Activated T-cell treated with anti-CD3 and anti-CD28 coated beads for 1 hour (primary cell): ENCODE measurements around the gene SYNPO.

Source experiments
- DNase-seq: peaks from one replicate; pipeline ENCODE4 v3.0.0-alpha.2; 2020; ENCODE audit warnings: low read depth

Gene SYNPO

DNA sequence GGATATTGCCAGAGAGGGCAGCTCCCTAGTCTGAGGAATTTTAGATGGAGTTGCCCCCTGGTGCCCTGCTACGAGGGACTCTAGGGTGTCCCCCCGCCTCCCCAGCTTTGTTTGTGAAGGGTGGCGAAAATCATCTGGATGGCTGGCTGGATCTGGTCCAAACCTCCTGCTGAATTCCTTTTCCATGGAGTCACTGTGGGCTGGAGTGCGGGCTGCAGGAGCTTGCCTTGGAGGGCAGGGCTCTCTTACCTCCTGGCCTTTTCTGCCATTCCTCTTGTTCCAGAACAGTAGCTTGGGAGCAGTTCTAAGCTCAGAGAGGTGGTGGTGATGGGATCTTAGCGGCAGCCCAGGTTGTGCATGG is 2.1 kb downstream of the SYNPO start:
- no peak for DNase-seq

DNA sequence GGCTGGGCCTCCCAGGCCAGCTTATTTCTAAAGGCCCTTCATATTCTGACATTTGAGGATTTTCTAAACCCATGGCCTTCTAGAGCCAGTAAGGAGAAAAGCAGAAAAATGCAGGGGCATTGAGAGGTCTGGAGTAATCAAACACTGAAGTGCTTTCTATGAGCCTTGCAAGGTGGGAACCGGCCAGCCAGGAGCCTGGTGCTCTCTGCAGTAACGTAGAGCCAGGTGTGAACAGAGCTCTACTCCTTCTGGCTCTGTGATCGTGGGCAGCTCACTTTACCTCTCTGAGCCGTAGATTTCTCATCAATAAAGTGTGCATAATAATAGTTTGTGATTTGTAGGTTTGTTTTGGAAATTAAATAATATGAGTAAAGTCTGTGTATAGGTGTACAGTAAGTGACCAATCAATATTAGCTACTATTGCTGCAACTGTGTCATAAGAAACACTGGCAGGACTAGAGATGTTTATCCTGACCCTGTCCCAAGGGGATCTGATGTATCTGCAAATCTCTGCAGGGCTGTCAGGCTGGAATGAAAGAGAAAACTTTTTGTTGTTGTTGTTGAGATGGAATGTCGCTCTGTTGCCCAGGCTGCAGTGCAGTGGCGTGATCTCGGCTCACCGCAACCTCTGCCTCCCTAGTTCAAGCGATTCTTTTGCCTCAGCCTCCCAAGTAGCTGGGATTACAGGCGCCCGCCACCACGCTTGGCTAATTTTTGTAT is 2.7 kb downstream of the SYNPO start:
- DNase-seq: no peak

DNA sequence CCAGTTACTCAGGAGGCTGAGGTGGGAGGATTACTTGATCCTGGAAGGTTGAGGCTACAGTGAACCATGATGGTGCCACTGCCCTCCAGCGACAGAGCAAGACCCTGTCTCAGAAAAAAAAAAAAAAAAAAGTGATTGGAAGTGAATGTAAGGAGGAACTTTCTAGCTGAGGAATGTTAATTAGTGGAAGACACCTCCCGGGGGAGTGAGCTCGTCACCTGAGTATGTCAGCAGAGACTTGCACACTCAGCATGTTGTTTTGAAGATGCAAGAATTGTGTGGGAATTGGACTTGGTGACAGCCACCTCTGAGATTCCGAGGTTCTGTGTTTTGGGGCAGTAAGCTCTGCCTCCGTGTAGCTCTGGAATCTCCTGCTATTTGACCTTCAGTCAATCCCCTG is 3.6 kb downstream of the SYNPO start:
- DNase-seq: no peak

DNA sequence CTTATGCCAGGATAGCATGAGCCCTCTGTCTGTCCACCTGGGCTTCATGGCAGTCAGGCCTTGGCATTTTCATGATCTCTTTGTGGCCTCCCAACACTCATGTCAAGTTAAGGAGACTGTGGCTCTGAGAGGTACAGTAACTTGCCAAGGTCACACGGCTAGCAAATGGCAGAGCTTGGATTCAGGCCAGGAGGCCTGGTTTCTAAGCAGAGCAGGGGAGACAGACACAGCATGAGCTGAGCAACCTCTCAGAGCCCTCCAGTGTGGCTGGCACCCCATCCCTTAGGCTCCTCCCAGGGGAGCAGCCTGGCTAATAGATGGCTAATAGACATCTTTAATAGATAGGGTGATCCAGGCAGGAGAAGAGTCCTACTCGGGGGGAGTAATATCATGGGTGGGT is 4.1 kb downstream of the SYNPO start:
- DNase-seq: no peak

DNA sequence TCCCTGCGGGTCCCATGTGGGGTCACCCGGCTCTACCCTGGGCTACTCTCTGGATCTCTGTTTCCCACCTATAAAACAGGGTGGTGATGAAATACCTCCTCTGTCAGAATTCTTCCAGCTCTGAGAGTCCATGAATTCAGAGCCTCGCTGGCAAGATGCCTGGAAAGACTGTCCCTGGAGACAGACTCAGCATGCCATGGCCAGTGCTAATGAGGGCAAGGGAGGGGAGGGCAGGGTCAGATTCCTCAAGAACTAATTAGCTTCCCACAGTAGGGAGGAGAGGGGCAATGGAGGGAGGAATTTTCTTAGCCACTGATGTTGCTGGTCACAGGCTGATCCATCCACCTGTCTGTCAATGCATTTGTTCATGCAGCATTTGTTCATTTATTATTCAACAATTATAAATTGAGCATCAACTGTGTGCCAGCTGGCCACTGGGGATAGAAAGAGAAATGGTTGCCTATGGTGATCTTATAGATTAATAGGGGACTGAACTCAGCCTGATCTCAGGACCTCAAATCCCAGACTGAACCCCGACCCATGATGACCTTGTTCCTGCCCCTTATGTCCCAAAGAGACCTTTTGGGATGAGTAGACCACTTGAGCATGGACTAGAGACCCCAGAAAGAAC is 4.7 kb downstream of the SYNPO start:
- DNase-seq: no peak

DNA sequence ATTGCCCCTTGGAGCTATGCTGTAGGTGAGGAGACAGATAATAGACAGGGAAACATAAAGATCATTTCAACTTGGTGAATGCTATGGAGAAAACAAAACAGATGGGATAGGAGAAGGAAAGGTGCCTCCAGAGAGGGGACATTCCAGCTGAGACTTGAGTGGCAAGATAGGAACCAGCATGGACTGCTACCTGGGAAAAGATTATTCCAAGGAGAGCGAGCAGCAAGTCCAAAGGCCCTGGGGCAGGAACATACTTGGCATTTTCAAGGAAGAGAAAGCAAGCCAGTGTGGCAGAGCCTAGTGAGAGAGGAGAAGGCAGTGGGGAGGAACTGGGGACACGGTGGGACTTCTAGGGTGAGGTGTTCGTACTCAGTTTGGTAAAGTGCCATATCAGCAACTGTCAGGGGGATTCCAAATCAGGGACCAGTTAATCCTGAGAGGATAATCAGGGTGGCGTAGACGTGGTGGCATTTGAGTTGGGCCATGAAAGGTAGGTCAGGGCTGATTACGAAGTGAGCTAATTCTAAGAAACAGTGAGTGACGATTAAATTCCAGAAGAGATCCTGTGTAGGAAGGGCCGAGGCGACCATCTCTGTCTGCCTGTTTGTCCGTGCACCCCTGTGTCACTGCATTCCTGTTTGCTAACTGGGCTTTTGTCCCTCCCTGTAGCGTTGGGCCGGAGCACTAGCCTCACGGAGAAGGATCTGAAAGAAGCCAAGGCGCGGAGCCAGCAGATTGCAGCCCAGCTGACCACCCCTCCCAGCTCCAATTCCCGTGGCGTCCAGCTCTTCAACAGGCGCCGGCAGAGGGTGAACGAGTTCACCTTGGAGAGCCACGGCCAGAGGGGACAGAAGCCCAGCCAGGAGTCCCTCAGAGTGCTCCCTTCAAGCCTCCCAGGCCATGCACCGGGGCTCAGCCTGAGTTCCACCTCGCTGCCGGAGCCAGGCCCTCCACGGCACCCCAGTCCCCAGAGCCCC is 7.1 kb downstream of the SYNPO start:
- no peak for DNase-seq

DNA sequence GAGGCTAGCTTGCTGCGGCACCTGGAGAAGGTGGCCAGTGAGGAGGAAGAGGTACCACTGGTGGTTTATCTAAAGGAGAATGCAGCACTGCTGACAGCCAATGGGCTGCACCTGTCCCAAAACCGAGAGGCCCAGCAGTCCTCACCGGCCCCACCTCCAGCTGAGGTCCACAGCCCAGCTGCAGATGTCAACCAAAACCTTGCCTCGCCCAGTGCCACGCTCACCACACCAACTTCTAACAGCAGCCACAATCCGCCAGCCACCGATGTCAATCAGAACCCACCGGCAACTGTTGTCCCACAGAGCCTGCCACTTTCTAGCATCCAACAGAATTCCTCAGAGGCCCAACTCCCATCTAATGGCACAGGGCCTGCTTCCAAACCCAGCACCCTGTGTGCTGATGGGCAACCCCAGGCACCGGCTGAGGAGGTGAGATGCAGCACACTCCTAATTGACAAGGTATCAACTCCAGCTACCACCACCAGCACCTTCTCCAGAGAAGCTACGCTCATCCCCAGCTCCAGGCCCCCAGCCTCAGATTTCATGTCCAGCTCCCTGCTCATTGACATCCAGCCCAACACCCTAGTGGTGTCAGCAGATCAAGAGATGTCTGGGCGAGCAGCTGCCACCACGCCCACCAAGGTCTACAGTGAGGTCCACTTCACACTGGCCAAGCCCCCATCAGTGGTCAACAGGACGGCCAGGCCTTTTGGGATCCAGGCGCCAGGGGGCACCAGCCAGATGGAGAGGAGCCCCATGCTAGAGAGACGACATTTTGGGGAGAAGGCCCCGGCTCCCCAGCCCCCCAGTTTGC is 8.0 kb downstream of the SYNPO start:
- DNase-seq: no peak

DNA sequence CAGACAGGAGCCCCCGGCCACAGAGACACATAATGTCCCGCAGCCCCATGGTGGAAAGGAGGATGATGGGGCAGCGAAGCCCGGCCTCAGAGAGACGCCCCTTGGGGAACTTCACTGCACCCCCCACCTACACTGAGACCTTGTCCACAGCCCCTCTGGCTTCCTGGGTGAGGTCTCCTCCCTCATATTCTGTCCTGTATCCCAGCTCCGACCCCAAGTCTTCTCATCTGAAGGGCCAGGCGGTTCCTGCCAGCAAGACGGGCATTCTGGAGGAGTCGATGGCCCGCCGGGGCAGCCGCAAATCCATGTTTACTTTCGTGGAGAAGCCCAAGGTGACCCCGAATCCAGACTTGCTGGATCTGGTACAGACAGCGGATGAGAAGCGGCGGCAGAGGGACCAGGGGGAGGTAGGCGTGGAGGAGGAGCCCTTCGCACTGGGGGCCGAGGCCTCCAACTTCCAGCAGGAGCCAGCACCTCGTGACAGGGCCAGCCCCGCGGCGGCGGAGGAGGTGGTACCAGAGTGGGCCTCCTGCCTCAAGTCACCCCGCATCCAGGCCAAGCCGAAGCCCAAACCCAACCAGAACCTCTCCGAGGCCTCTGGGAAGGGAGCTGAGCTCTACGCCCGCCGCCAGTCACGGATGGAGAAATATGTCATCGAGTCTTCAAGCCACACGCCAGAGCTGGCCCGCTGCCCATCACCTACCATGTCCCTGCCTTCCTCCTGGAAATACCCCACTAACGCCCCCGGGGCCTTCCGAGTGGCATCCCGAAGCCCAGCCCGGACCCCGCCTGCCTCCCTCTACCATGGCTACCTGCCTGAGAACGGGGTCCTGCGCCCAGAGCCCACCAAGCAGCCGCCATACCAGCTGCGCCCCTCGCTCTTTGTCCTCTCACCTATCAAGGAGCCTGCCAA is 8.9 kb downstream of the SYNPO start:
- no peak for DNase-seq

DNA sequence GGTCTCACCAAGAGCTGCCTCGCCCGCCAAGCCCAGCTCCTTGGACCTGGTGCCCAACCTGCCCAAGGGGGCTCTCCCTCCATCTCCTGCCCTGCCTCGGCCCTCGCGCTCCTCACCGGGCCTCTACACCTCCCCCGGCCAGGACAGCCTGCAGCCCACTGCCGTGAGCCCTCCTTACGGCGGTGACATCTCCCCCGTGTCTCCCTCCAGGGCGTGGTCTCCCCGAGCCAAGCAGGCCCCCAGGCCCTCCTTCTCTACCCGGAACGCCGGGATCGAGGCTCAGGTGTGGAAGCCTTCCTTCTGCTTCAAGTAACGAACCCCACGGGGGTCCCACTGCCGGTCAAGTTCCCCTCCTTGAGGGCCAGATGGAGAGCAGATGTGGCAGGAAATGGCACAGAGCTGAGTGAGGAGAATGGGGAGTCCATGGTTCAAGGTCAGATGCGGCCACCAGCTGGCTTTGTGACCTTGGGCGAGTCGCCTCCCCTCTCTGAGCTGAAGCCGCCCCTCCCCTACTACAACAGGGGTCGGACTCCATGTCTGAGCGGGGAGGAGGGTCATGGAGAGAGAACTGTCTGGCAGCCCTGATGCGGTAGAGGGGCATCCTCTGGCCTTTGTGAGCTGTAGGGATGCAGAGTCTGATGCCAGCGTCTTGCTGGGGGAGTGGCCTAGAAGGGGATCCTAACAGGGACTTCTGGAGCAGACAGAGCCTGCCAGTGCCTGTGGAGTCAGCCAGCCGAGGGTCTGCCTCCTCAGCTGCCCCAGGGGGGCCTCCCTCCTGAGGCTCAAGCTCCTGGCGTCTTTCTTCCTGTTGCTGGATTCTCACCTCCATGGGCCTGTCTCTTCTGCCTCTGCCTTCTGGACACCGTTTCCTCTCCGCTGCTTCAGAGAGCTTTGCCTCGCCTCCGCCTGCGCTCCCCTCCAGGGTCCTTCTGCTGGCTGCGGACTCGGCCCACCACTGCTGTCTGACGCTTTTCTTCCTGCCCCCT is 9.9 kb downstream of the SYNPO start:
- no peak for DNase-seq

DNA sequence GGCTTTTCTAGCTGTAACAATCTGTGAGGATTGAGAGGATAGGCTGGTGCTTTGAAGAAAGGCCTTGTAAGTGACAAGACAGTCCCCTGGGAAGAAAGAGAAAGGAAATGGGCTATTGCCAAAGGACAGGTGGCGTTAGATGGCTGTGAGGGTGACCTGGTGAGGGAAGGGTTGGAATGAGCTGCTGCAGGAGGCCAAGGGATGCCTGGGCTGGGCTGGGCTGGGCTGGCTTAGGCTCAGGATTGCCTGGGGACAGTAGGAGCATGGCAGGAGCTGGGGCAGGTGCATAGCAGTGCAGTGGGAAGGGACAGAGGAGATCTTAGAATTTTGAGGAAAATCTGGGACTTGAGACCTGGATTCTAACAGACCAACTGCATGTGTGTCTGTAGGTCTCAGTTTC is 10.9 kb downstream of the SYNPO start:
- DNase-seq: no peak

DNA sequence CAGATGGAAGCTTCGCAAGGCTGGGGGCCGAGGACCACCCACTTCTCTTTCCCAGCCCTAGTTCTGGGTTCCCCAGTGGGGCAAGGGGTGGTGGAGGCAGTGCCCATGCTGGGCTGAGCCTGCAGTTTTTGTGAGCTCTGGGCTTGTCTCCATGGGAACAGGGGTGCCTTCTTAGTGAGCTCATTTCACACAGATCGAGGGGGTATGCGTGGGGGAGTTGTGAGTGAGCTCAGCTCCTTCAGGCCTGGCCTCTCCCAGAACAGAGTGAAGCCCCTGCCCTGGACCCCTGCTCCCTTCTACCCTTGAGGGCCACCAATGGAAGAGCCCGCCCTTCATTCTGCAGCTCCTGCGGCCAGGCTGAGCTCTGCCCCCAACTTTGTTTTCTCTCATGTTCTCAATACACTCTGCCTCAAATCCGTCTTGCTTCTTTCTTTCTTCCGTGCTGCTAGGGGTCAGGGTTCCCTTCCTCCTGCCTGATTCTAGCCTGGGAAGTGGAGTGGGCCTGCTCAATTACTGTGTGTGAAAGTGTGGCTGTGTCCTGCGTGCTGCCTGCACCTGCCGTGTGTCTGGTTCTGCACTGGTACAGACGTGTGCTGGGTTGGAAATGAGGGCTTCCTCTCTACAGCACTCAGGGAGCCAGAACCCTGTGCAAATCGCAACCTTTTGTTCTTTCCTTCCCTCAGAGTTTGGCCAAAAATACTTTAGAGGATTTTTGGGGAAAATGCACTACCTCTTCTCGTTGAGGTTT is 11.6 kb downstream of the SYNPO start:
- no peak for DNase-seq

DNA sequence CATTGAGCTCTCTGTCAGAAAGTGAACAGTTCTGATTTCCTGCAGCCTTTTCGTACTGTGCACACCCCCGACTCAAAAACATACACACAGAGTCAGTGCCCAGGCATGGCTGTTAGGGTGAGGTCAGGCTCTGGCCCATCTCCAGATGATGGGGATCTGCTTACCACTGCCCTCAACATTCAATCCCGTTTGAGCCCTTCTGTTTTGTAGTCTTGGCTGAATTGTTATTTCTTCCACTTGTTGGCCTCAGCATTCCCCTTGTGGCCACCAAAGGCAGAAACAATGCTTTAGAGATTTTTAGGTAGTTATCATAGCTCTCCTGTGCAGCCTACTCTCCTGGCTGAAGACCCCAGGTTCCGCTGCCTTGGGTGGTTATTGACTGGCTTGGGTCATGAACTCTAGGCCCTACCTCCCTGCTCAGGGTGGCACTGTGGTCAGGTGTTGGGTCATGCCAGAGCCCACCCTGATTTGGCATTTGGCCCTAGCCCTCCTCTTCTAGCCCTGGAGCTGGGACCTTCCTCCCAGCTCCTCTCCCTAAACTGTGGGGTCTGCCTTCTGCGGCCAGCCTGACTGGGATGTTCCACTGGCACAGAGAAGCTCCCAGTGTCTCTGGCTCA is 12.8 kb downstream of the SYNPO start:
- no peak for DNase-seq

DNA sequence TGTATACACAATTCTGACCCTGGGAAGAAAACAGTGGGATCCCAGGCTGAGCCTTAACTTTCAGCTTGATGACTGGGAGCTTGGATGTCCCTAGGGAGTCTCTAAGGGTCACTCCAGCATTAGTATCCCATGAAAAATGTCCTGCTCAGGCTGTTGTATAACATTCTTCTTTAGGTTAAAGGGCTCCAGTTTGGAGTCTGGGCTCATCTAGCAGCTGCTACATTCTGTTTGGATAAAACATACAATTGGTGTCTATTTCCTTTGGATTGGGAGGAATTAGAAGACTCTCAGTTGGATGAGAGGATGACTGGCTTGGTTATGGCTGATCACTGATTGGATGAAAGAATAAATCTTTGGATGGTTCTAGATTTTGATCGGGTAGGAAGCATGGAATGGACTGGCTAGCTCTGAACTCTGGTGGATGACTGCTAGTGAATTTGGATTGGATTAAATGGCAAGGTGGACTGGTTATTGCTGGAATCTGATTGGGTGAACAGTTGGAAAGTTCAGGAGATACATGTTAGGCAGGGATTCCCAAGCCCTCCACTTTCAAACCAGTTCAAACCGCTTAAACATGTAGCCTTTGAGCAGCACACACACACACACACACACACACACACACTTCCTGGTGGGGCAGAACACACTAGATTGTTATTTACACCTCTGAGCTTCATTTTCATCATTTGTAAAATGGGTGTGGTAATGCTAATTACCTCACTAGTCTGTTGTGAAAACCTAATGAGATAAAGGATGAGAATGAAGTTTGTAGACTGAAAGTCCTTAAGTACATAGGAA is 13.5 kb downstream of the SYNPO start:
- no peak for DNase-seq

DNA sequence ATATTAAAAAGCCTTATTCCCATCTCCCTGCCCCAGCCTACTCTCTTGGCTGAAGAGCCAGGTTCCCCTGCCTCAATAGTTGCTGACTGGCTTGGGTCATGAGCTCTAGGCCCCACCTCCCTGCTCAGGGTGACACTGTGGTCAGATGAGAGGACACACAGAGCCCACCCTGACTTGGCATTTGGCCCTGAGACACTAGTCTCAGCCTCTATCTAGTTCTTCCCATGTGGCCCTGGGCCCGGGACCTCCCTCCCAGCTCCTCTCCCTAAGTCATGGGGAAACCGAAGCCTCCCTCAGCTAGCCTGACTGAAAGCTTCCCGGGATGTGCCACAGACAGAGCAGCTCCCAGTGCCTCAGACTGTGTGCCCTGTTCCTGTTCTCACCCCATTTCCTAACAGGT is 14.8 kb downstream of the SYNPO start:
- no peak for DNase-seq

DNA sequence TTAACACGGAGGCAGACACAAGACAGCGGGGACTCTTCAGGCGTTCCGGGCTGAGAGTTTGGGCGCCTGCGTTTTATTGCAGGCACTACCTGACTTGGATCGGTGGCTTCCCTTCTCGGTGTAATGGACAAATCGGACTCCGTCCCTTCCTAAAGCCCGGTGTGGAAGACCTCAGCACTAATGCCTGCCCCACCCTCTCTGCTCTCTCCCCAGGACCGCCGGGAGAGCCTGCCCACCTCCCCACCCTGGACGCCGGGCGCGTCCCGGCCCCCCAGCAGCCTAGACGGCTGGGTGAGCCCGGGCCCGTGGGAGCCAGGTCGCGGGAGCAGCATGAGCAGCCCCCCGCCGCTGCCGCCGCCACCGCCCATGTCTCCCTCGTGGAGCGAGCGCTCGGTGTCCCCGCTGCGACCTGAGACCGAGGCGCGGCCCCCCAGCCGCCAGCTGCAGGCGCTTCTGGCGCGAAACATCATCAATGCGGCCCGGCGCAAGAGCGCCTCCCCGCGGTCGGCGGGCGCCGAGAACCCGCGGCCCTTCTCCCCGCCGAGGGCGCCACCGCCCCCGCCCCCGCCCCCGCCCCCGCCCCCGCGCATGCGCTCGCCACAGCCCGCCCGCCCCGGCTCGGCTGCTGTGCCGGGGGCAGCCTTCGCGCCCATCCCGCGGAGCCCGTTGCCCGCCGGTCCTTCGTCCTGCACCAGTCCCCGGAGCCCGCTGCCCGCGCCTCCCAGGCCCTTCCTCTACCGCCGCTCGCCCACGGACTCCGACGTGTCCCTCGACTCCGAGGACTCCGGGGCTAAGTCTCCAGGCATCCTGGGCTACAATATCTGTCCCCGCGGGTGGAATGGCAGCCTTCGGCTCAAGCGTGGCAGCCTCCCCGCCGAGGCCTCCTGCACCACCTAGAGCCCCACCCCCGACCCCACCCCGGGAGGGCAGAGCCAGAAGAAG is 16.0 kb downstream of the SYNPO start:
- peak; percentile 74 for DNase-seq

DNA sequence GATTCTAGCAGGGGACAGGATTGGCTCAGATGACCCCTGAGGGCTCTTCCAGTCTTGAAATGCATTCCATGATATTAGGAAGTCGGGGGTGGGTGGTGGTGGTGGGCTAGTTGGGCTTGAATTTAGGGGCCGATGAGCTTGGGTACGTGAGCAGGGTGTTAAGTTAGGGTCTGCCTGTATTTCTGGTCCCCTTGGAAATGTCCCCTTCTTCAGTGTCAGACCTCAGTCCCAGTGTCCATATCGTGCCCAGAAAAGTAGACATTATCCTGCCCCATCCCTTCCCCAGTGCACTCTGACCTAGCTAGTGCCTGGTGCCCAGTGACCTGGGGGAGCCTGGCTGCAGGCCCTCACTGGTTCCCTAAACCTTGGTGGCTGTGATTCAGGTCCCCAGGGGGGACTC is 17.7 kb downstream of the SYNPO start:
- DNase-seq: no peak
